Endothelial cell of umbilical vein (primary cell): ENCODE measurements around the gene ASRGL1. TPM values are rescaled to one million over a fixed set of nuclear protein-coding genes. Genes with fewer than 3 reads are reported as not detected.

Experiments used
- BruUV-seq: library from RNA; stranded (reverse); fragments of 400-500 nt; replicated peaks from 2 replicates; lab custom pipeline; 2021; lab: Mats Ljungman, UMichigan
- CTCF ChIA-PET: fragments of 300-600, 350-600 bp; sonication (Branson Sonifier 250); formaldehyde crosslinking; loops from one replicate; lab custom pipeline; 2021; ENCODE audit warnings: antibody characterized with exemption, inconsistent platforms; lab: Charles Lee
- POLR2A ChIA-PET: fragments of 300-600, 350-600 bp; sonication (Branson Sonifier 250); formaldehyde crosslinking; loops from one replicate; lab custom pipeline; 2021; ENCODE audit warnings: antibody characterized with exemption, inconsistent platforms; lab: Charles Lee
- DNase-seq: peaks from one replicate; pipeline ENCODE4 v3.0.0-alpha.2; 2011; ENCODE audit warnings: low read depth, low spot score
- FAIRE-seq: peaks from 2 replicates; lab custom pipeline; 2011; peaks lifted over from hg19 to GRCh38; lab: Jason Lieb, UNC
- H2AFZ ChIP-seq: 2 replicates; pipeline ENCODE4 v1.6.0; 2012; ENCODE audit warnings: low read depth, low read length, control low read depth, inconsistent platforms
- H3K27ac ChIP-seq: 2 replicates; pipeline ENCODE4 v1.5.1; 2011; ENCODE audit warnings: low read depth, mild to moderate bottlenecking, control low read depth, low read length, moderate library complexity; ENCODE audit not compliant: insufficient read depth
- H3K27me3 ChIP-seq, 2 experiments: 2 replicates each; pipeline versions ENCODE4 v1.6.0 to v1.6.1; 2011; ENCODE audit warnings: low read length in 2 of 2, mixed read lengths in 1 of 2; ENCODE audit not compliant: control insufficient read depth in 2 of 2, insufficient read depth in 2 of 2
- H3K36me3 ChIP-seq, 2 experiments: 2 replicates in 1 of 2; 3 replicates in 1 of 2; pipeline ENCODE4 v1.5.1; 2011; ENCODE audit warnings: low read length in 2 of 2, mild to moderate bottlenecking in 1 of 2, moderate library complexity in 1 of 2; ENCODE audit not compliant: control insufficient read depth in 2 of 2, insufficient read depth in 2 of 2; ENCODE audit errors: extremely low read depth in 1 of 2
- H3K4me1 ChIP-seq: 3 replicates; pipeline ENCODE4 v1.5.1; 2011; ENCODE audit warnings: mild to moderate bottlenecking, low read length; ENCODE audit not compliant: control insufficient read depth, insufficient read depth; ENCODE audit errors: extremely low read depth
- H3K4me2 ChIP-seq: 2 replicates; pipeline ENCODE4 v1.6.1; 2011; ENCODE audit warnings: low read length, control low read depth, mixed read lengths; ENCODE audit not compliant: insufficient read depth
- H3K4me3 ChIP-seq, 3 experiments: fragments of 200-600 bp in 1 of 3; sonication (generic), shearing (Covaris generic) in 1 of 3; replicated peaks in 1 of 3; 2 replicates each; pipeline ENCODE4 v1.5.1; 2011 to 2016; ENCODE audit warnings: control low read depth in 3 of 3, low read length in 3 of 3, mild to moderate bottlenecking in 2 of 3, inconsistent platforms in 1 of 3, low read depth in 1 of 3, moderate library complexity in 1 of 3; ENCODE audit not compliant: insufficient read depth in 1 of 3
- H3K79me2 ChIP-seq: 2 replicates; pipeline ENCODE4 v1.6.0; 2012; ENCODE audit warnings: low read length, inconsistent platforms; ENCODE audit not compliant: control insufficient read depth, insufficient read depth
- H3K9ac ChIP-seq: replicated peaks from 2 replicates; pipeline ENCODE3; 2011; ENCODE audit warnings: low read length, control low read depth; ENCODE audit not compliant: insufficient read depth; ENCODE audit errors: extremely low read depth
- H3K9me1 ChIP-seq: replicated peaks from 3 replicates; pipeline ENCODE4 v1.6.0; 2011; ENCODE audit warnings: mild to moderate bottlenecking, low read length; ENCODE audit not compliant: control insufficient read depth, insufficient read depth; ENCODE audit errors: extremely low read depth
- H3K9me3 ChIP-seq: replicated peaks from 2 replicates; pipeline ENCODE4 v1.5.1; 2012; ENCODE audit warnings: low read length, inconsistent platforms; ENCODE audit not compliant: control insufficient read depth, insufficient read depth
- H4K20me1 ChIP-seq: replicated peaks from 2 replicates; pipeline ENCODE3; 2011; ENCODE audit warnings: mild to moderate bottlenecking, low read length; ENCODE audit not compliant: control insufficient read depth, insufficient read depth; ENCODE audit errors: extremely low read depth
- FOS ChIP-seq: IDR thresholded peaks from 2 replicates; pipeline ENCODE4 v1.6.1; 2011; ENCODE audit warnings: mild to moderate bottlenecking, low read length, moderate library complexity, borderline replicate concordance; ENCODE audit not compliant: insufficient read depth
- JUN ChIP-seq: IDR thresholded peaks from 2 replicates; pipeline ENCODE4 v1.6.1; 2011; ENCODE audit warnings: borderline replicate concordance, low read depth; ENCODE audit not compliant: insufficient read length, insufficient read depth
- POLR2A ChIP-seq: IDR thresholded peaks from 2 replicates; pipeline ENCODE4 v1.6.1; 2012; ENCODE audit warnings: low read depth, mild to moderate bottlenecking, control low read depth, low read length
- POLR2AphosphoS5 ChIP-seq: IDR thresholded peaks from 2 replicates; pipeline ENCODE4 v1.6.1; 2012; ENCODE audit warnings: low read depth, mild to moderate bottlenecking, control low read depth, low read length, moderate library complexity; ENCODE audit not compliant: insufficient read depth
- dilution Hi-C: fragments of 300-500 bp; cut with MboI; formaldehyde crosslinking; loops from one replicate; pipeline ENCODE4 v1.15.0; 2019; ENCODE audit warnings: low sequenced_read_pairs; ENCODE audit not compliant: extremely low pct_ligation_motif_present
- intact Hi-C: fragments of 100-400 bp; cut with micrococcal nuclease; formaldehyde crosslinking; loops from one replicate; pipeline ENCODE4 v1.10.0; 2022
- polyA plus RNA-seq, 4 experiments: library from polyadenylated mRNA; depleted of rRNA in 3 of 4; stranded (reverse) in 3 of 4; unstranded in 1 of 4; fragments of >200 nt; gene quantifications; 2 replicates each; pipeline versions ENCODE4 v1.2.1 to v1.2.3, GENCODE V29; 2011 to 2012; ENCODE audit warnings: missing spikeins in 1 of 4
- total RNA-seq: library from RNA; stranded (reverse); gene quantifications from 2 replicates; pipeline ENCODE4 v1.2.3, GENCODE V29; 2021
- TF ChIP-seq, protein P1 (sequence below): IDR thresholded peaks from 2 replicates; pipeline ENCODE4 v1.6.1; 2011; ENCODE audit not compliant: insufficient read depth, insufficient read length
- TF ChIP-seq, protein P2 (sequence below), 2 donors: IDR thresholded peaks; 1 replicate in 1 of 2; 2 replicates in 1 of 2; pipeline ENCODE4 v1.5.1; 2011; ENCODE audit warnings: low read length in 2 of 2, mild to moderate bottlenecking in 2 of 2, moderate library complexity in 2 of 2, control low read depth in 1 of 2, inconsistent platforms in 1 of 2, low read depth in 1 of 2; ENCODE audit not compliant: insufficient read depth in 1 of 2; ENCODE audit errors: extremely low read depth in 1 of 2

The ASRGL1 gene
- total and polyA plus RNA-seq, 2 donors (not counting 3 experiments of a cell fraction or from before 2014, with no cell fraction given), result 33.1 to 36.0 TPM

- no peak for FAIRE-seq
- Histone ChIP-seq H3K9me3 (no peaks in the 10 kb centered on the region), H3K27me3 (no peaks in the 10 kb centered on the region), H3K9ac (no peak overlapping the region), H3K36me3 (no peaks in the 10 kb centered on the region), H3K4me2 (no peak overlapping the region), H3K4me1 (no peaks in the 10 kb centered on the region), H4K20me1 (no peaks in the 10 kb centered on the region), H3K79me2 (no peaks in the 10 kb centered on the region), H2AFZ (no peak overlapping the region), H3K9me1 (no peaks in the 10 kb centered on the region), H3K27ac (no peak overlapping the region), H3K4me3 (no peak overlapping the region)
- no TSS peak for BruUV-seq
- TF ChIP-seq POLR2A (no peak), JUN (no peak), POLR2AphosphoS5 (no peak), FOS (no peak)
- TF ChIP-seq, protein P1, sequence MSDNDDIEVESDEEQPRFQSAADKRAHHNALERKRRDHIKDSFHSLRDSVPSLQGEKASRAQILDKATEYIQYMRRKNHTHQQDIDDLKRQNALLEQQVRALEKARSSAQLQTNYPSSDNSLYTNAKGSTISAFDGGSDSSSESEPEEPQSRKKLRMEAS, result no peak
- TF ChIP-seq, protein P2, sequence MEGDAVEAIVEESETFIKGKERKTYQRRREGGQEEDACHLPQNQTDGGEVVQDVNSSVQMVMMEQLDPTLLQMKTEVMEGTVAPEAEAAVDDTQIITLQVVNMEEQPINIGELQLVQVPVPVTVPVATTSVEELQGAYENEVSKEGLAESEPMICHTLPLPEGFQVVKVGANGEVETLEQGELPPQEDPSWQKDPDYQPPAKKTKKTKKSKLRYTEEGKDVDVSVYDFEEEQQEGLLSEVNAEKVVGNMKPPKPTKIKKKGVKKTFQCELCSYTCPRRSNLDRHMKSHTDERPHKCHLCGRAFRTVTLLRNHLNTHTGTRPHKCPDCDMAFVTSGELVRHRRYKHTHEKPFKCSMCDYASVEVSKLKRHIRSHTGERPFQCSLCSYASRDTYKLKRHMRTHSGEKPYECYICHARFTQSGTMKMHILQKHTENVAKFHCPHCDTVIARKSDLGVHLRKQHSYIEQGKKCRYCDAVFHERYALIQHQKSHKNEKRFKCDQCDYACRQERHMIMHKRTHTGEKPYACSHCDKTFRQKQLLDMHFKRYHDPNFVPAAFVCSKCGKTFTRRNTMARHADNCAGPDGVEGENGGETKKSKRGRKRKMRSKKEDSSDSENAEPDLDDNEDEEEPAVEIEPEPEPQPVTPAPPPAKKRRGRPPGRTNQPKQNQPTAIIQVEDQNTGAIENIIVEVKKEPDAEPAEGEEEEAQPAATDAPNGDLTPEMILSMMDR (IDR thresholded peaks at IDR 0.05; ENCODE audit: extremely low read depth in 1 of 2, insufficient read depth in 1 of 2, low read depth in 1 of 2, low read length in 2 of 2), result no peak
- DNase-seq, result no peak
- CTCF ChIA-PET, result interaction anchor here (0.8 to 3.9 kb wide), 4 partner anchors 10 to 133 kb away, joined by 4 to 26 read pairs (median 10); no protein-coding TSS in a partner anchor
- POLR2A ChIA-PET, result interaction anchor here (0.7 to 0.9 kb wide), 2 partner anchors 10 to 255 kb away, joined by 3 to 5 read pairs; partner anchors contain the start of genes C11orf98 and CSKMT
- dilution Hi-C loops (no loop called here), intact Hi-C loops (no loop called here)
Measured at GRCh38 chr11:62409831-62410230, 72.6 kb downstream of the ASRGL1 start.
